GM12878 (cell line): ENCODE measurements around the gene CARHSP1.

Experiments
- BHLHE40 ChIP-seq, 2 experiments: fragments of 450-650 bp in 1 of 2; IDR thresholded peaks; 2 replicates each; pipeline ENCODE4 v1.6.1; 2011 to 2017; ENCODE audit warnings: low read depth in 2 of 2, borderline replicate concordance in 1 of 2, improper control_type of control experiment in 1 of 2, low read length in 1 of 2, mild to moderate bottlenecking in 1 of 2
- IKZF1 ChIP-seq: fragments of 450-650 bp; conservative IDR thresholded peaks from 2 replicates; pipeline ENCODE4 v1.6.1; 2017; ENCODE audit warnings: antibody characterized with exemption, mild to moderate bottlenecking
- IKZF2 ChIP-seq, 2 experiments: fragments of 450-650 bp; IDR thresholded peaks; 2 replicates each; pipeline ENCODE4 v1.6.1; 2017; ENCODE audit warnings: mild to moderate bottlenecking in 2 of 2, moderate library complexity in 2 of 2
- NR2C2 ChIP-seq: IDR thresholded peaks from 2 replicates; pipeline ENCODE4 v1.6.1; 2011; ENCODE audit warnings: borderline replicate concordance, low read depth; ENCODE audit not compliant: control insufficient read depth, insufficient read length

GRCh38 chr16:8848939-8849391 lies 19.8 kb downstream of the CARHSP1 start:
- TF ChIP-seq IKZF2 (IDR thresholded peaks at IDR 0.05) (no peak), BHLHE40 (IDR thresholded peaks at IDR 0.05; ENCODE audit: borderline replicate concordance in 1 of 2, low read depth in 2 of 2, low read length in 1 of 2) (no peak), IKZF1 (no peak), NR2C2 (no peak)
